Astrocyte of the spinal cord (primary cell): ENCODE data around the gene KIF1A.

Experiments used
- DNase-seq: peaks from one replicate; pipeline ENCODE4 v3.0.0; 2011; ENCODE audit warnings: low read depth, low spot score
- H3K4me3 ChIP-seq: 2 replicates; pipeline ENCODE4 v1.5.1; 2011; ENCODE audit warnings: low read depth, mild to moderate bottlenecking, low read length, moderate library complexity
- in situ Hi-C: cut with HindIII; loops from 2 replicates; pipeline ENCODE4 v1.10.0; 2017; ENCODE audit warnings: low sequenced_read_pairs
- TF ChIP-seq, protein P1 (sequence below): IDR thresholded peaks from 2 replicates; pipeline ENCODE4 v1.5.1; 2012; ENCODE audit warnings: low read depth, mild to moderate bottlenecking, low read length, inconsistent platforms

Gene KIF1A

DNA sequence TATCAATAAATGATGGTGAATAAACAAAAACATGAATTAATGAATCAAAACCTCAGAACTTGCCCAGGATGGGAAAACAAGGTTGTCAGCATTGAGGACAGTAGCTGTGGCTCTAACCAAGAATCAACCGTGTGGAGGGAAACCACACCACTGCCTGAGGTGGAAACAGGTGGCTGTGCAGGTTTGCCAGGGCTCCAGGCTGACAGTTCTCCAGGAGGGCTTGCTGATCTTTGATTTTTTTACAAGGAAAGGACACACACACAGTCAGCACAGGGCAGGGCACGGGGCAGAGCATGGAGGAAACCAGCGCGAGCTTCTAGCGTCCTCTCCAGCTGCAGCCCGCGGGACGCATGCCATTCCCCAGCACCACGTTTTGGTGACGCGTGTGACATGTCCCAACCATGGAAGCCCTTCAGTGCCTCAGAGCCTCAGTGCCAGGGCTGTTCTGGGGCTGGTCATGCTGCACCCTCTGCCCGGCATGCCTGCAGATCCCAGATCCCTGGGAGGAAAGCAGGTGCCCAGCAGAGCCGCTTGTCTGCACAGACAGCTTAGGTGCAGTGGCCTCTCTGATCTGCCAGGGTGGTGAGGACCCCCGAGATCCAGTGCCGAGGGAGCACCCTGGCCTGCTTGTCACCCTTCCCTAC is 32.8 kb upstream of the KIF1A start:
- in situ Hi-C loops: no loop called here
- no peak overlapping the region for H3K4me3 ChIP-seq
- TF ChIP-seq, protein P1, sequence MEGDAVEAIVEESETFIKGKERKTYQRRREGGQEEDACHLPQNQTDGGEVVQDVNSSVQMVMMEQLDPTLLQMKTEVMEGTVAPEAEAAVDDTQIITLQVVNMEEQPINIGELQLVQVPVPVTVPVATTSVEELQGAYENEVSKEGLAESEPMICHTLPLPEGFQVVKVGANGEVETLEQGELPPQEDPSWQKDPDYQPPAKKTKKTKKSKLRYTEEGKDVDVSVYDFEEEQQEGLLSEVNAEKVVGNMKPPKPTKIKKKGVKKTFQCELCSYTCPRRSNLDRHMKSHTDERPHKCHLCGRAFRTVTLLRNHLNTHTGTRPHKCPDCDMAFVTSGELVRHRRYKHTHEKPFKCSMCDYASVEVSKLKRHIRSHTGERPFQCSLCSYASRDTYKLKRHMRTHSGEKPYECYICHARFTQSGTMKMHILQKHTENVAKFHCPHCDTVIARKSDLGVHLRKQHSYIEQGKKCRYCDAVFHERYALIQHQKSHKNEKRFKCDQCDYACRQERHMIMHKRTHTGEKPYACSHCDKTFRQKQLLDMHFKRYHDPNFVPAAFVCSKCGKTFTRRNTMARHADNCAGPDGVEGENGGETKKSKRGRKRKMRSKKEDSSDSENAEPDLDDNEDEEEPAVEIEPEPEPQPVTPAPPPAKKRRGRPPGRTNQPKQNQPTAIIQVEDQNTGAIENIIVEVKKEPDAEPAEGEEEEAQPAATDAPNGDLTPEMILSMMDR: no peak
- DNase-seq: no peak

DNA sequence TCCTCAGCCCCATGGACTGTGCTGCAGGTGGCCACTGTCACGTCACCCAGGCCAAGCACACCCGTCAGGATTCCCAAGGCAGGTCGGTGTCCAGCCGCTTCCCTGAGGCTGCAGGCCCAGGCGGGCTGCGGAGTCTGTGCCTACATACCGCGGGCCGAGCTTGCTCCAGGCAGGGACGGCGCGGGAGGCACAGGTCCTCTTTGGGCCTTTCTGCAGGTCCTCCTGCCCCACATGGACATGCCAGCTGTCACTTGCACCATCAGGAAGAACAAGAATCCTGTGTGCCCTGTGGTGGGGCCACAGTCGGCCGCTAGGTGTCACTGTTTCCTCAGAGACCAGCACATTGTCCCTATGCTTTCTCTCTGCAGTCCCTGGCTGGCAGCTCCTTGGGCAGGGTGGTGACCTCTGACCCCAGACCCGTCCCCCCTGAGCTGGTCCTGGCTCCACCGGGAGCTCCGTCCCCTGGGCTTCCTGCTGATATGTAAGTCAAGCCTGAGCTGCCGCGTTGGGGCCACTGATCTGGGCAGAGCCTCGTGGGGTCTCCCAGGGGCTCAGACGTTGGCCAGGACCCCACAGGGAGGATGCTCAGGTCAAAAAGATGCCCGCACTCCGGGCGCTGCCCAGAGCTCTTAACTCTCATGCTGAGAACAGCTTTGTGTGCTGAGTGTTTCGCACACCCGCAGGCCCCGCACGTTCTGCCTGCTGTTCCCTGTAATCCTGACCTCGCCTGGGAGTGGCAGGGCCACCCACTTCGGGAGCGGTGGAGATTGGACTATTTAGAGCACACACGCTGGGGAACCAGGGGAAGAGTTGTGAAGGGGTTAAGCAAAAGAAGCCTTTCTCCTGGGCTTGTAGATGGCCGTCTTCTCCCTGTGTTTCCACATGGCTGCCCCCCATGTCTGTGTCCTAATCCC is 31.3 kb upstream of the KIF1A start:
- TF ChIP-seq, protein P1: peak; percentile 94
- no peak overlapping the region for H3K4me3 ChIP-seq
- in situ Hi-C loops: no loop called here
- peak; percentile 74 for DNase-seq

DNA sequence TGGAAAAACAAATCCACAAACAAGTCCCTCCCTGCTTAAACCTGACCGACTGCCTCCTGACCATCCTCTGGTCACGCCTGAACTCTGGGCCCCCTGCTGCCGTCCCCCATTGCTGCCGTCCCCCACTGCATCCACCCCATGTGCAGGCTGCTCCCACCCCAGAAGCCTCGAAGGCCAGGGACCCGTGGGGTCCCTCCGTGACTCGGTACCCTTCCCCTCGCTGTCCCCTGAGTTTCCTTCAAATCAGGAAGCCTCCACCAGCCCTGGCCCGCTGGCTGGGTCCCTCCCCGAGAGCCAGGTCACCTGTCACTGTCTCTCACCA is 30.7 kb upstream of the KIF1A start:
- in situ Hi-C loops: no loop called here
- TF ChIP-seq, protein P1: no peak
- DNase-seq: no peak
- H3K4me3 ChIP-seq: no peak overlapping the region

DNA sequence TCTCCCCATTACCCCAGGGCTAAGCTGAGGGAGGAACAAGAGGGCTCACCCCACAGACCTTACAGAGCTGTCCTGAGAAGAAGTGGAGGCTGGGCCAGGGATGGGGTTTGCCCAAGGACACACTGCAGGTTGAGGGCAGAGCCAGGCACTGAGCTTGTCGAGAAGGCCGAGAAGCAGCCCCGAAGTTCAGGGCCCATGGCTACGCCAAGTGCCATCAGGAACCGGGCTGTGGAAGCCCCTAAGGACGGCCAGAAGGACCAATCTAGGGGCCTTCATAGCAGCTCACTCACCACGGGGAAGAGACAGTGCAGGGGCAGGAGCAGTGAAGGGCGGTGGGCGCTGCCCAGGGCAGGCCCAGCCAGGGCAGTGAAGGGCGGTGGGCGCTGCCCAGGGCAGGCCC is 30.0 kb upstream of the KIF1A start:
- DNase-seq: no peak
- TF ChIP-seq, protein P1: no peak
- in situ Hi-C loops: no loop called here
- H3K4me3 ChIP-seq: no peak overlapping the region

DNA sequence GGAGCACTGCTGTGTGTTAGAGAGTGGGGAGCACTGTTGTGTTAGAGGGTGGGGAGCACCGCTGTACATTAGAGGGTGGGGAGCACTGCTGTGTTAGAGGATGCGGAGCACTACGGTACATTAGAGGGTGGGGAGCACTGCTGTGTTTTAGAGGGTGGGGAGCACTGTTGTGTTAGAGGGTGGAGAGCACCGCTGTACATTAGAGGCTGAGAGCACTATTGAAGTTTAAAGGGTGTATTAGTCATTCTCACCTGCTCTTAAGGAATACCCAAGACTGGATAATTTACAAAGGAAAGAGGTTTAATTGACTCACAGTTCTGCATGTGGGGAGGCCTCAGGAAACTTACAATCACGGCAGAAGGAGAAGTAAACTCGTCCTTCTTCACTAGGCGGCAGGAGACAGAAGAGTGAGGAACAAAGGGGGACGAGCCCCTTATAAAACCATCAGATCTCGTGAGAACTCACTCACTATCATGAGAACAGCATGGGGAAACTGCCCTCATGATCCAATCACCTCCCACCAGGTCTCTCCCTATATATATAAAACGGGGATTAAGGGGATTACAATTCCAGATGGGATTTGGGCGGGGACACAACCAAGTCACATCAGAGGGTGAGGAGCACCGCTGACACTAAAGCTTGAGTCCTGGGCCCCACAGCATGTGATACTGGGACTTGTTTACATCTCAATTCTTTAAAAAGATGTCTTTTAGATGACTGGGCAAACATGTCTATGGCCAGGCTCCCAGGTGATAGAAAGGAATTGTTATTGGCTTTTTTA is 29.1 kb upstream of the KIF1A start:
- H3K4me3 ChIP-seq: no peak overlapping the region
- TF ChIP-seq, protein P1: no peak
- no peak for DNase-seq
- in situ Hi-C loops: no loop called here

DNA sequence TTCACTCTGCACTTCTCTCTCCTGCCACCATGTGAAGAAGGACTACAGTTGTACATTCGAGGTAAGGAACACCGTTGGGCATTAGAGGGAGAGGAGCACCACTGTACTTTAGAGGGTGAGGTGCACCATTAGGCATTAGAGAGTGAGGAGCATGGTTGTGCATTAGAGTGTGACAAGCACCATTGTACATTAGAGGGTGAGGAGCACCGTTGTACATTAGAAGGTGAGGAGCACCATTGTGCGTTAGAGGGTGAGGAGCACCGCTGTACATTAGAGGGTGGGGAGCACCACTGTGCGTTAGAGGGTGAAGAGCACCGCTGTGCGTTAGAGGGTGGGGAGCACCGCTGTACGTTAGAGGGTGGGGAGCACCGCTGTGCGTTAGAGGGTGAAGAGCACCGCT is 27.8 kb upstream of the KIF1A start:
- DNase-seq: no peak
- in situ Hi-C loops: no loop called here
- TF ChIP-seq, protein P1: no peak
- H3K4me3 ChIP-seq: no peak overlapping the region
